Osteoblast (primary cell): ENCODE measurements around the gene HOXA10. TPM values are rescaled to one million over a fixed set of nuclear protein-coding genes. Genes with fewer than 3 reads are reported as not detected.

Source experiments
- DNase-seq: peaks from one replicate; pipeline ENCODE4 v3.0.0; 2011; ENCODE audit warnings: low spot score, mixed read lengths; ENCODE audit not compliant: insufficient read length; ENCODE audit errors: missing footprints
- H2AFZ ChIP-seq: 2 replicates; pipeline ENCODE4 v1.6.0; 2011; ENCODE audit warnings: mild to moderate bottlenecking, low read length
- H3K27ac ChIP-seq: 2 replicates; pipeline ENCODE4 v1.5.1; 2011; ENCODE audit warnings: mild to moderate bottlenecking, low read depth, low read length, moderate library complexity
- H3K27me3 ChIP-seq: 2 replicates; pipeline ENCODE4 v1.6.0; 2012; ENCODE audit warnings: mild to moderate bottlenecking, control low read depth, inconsistent platforms, low read length, moderate library complexity; ENCODE audit not compliant: insufficient read depth
- H3K36me3 ChIP-seq: 2 replicates; pipeline ENCODE4 v1.5.1; 2011; ENCODE audit warnings: mild to moderate bottlenecking, low read length, control low read depth, moderate library complexity; ENCODE audit not compliant: insufficient read depth
- H3K4me1 ChIP-seq: 2 replicates; pipeline ENCODE4 v1.5.1; 2011; ENCODE audit warnings: mild to moderate bottlenecking, low read length, control low read depth, moderate library complexity; ENCODE audit not compliant: insufficient read depth
- H3K4me2 ChIP-seq: 2 replicates; pipeline ENCODE4 v1.6.0; 2011; ENCODE audit warnings: mild to moderate bottlenecking, low read length; ENCODE audit not compliant: insufficient read depth
- H3K4me3 ChIP-seq: fragments of 200-600 bp; sonication (generic); 3 replicates; pipeline ENCODE4 v1.5.1; 2012; ENCODE audit warnings: mild to moderate bottlenecking, low read length, inconsistent platforms; ENCODE audit not compliant: insufficient read depth
- H3K79me2 ChIP-seq: 2 replicates; pipeline ENCODE4 v1.6.0; 2012; ENCODE audit warnings: mild to moderate bottlenecking, low read length, control low read depth, inconsistent platforms; ENCODE audit not compliant: insufficient read depth
- H3K9me3 ChIP-seq: 2 replicates; pipeline ENCODE4 v1.5.1; 2011; ENCODE audit warnings: low read depth, low read length, control low read depth
- H4K20me1 ChIP-seq: 2 replicates; pipeline ENCODE4 v1.6.0; 2012; ENCODE audit warnings: mild to moderate bottlenecking, low read length, control low read depth; ENCODE audit not compliant: insufficient read depth
- total RNA-seq: library from RNA; depleted of rRNA; stranded (reverse); fragments of >200 nt; gene quantifications from 2 replicates; pipeline ENCODE4 v1.2.3, GENCODE V29; 2012
- TF ChIP-seq, protein P1 (sequence below): IDR thresholded peaks from 2 replicates; pipeline ENCODE4 v1.5.1; 2011; ENCODE audit warnings: mild to moderate bottlenecking, low read depth, low read length, moderate library complexity; ENCODE audit errors: extremely low read depth

Gene HOXA10
- total RNA-seq, 1 donor, result 43.1 TPM

GRCh38 chr7:27217951-27218350 lies 43.8 kb upstream of the HOXA10 start:
- no peak overlapping the region for H3K4me3 ChIP-seq
- no peaks in the 10 kb centered on the region for H3K4me1 ChIP-seq
- no peak overlapping the region for H3K27ac ChIP-seq
- no peaks in the 10 kb centered on the region for H3K36me3 ChIP-seq
- H3K9me3 ChIP-seq, result no peaks in the 10 kb centered on the region
- peaks cover 2% of the 10 kb centered on the region for H3K27me3 ChIP-seq
- no peak overlapping the region for H2AFZ ChIP-seq
- no peaks in the 10 kb centered on the region for H3K79me2 ChIP-seq
- no peak for DNase-seq
- no peak overlapping the region for H3K4me2 ChIP-seq
- TF ChIP-seq, protein P1, sequence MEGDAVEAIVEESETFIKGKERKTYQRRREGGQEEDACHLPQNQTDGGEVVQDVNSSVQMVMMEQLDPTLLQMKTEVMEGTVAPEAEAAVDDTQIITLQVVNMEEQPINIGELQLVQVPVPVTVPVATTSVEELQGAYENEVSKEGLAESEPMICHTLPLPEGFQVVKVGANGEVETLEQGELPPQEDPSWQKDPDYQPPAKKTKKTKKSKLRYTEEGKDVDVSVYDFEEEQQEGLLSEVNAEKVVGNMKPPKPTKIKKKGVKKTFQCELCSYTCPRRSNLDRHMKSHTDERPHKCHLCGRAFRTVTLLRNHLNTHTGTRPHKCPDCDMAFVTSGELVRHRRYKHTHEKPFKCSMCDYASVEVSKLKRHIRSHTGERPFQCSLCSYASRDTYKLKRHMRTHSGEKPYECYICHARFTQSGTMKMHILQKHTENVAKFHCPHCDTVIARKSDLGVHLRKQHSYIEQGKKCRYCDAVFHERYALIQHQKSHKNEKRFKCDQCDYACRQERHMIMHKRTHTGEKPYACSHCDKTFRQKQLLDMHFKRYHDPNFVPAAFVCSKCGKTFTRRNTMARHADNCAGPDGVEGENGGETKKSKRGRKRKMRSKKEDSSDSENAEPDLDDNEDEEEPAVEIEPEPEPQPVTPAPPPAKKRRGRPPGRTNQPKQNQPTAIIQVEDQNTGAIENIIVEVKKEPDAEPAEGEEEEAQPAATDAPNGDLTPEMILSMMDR, result no peak
- H4K20me1 ChIP-seq, result no peaks in the 10 kb centered on the region

DNA sequence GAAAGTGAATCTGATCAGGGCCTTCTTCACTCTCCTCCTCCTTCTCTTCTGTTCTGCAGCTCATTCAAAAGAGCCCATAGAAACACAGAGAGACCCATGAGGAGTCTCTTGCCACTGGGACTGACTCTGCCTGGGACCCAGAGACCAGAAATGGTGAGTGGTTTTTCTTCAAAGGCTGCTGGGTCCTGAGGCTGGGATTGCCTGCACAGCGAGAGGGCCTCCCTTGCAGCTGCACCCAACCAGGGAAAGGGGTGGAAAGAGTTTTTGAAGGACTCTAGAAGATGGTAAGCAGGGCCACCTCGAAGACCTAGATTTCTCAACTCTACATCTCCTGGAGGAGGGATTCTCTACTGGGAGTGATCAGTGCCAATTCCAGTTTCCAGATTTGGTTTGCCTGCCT lies 41.2 kb upstream of the HOXA10 start:
- no peaks in the 10 kb centered on the region for H3K9me3 ChIP-seq
- no peak overlapping the region for H3K27ac ChIP-seq
- no peak overlapping the region for H2AFZ ChIP-seq
- H3K4me2 ChIP-seq, result no peak overlapping the region
- TF ChIP-seq, protein P1, result no peak
- H4K20me1 ChIP-seq, result no peaks in the 10 kb centered on the region
- no peaks in the 10 kb centered on the region for H3K27me3 ChIP-seq
- no peaks in the 10 kb centered on the region for H3K79me2 ChIP-seq
- no peaks in the 10 kb centered on the region for H3K36me3 ChIP-seq
- no peak overlapping the region for H3K4me3 ChIP-seq
- no peak for DNase-seq
- H3K4me1 ChIP-seq, result peaks cover 6% of the 10 kb centered on the region

GRCh38 chr7:27214239-27214950 lies 40.3 kb upstream of the HOXA10 start:
- no peaks in the 10 kb centered on the region for H3K27me3 ChIP-seq
- TF ChIP-seq, protein P1, result no peak
- no peaks in the 10 kb centered on the region for H3K79me2 ChIP-seq
- no peak overlapping the region for H3K4me3 ChIP-seq
- H3K27ac ChIP-seq, result no peak overlapping the region
- H3K9me3 ChIP-seq, result no peaks in the 10 kb centered on the region
- no peak overlapping the region for H2AFZ ChIP-seq
- peaks cover 6% of the 10 kb centered on the region for H3K4me1 ChIP-seq
- no peaks in the 10 kb centered on the region for H4K20me1 ChIP-seq
- no peak overlapping the region for H3K4me2 ChIP-seq
- DNase-seq, result peak; percentile 72
- H3K36me3 ChIP-seq, result no peaks in the 10 kb centered on the region

DNA sequence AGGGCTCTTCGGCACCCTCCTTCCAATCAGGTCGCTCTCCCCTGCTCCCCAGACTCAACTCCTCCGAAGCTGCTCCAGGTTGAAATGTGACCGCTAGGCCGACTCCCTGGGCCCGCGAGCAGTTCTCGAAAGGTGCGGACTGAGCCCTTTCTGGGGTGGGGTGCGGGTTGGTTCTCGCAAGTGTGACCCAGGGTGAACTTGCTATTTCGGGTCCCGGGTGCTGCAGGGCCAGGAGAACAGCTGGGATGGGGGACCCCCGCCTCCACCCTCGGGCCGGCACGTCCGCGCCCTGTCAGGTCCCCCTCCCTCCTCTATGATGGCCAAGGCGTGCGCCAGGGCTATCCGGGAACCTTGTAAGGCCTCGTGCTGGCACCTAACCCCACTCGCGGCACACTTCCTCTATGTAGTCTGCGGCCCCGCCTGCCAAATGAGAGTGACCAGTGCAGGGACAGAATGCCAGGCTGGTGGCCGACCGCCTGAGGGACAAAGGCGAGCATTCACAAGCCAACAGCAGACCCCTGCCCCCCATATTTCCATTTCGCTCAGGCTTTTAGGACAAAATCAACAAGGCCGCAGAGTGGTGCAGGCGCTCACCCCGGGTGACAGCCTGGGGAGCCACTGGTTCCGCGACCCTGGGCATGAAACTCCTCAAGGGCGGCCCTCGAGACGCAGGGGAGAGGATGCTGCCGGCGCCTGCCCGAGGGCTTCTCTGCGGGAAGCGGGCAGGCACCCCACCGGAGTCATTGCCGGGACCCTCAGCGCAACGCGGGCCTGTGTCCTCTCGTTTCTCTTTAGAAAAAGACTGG lies 39.5 kb upstream of the HOXA10 start:
- no peak overlapping the region for H3K4me3 ChIP-seq
- TF ChIP-seq, protein P1, result no peak
- H3K27ac ChIP-seq, result no peak overlapping the region
- H4K20me1 ChIP-seq, result no peaks in the 10 kb centered on the region
- H3K4me2 ChIP-seq, result no peak overlapping the region
- peaks cover 6% of the 10 kb centered on the region for H3K4me1 ChIP-seq
- H3K9me3 ChIP-seq, result no peaks in the 10 kb centered on the region
- no peaks in the 10 kb centered on the region for H3K36me3 ChIP-seq
- no peaks in the 10 kb centered on the region for H3K79me2 ChIP-seq
- no peak for DNase-seq
- H3K27me3 ChIP-seq, result no peaks in the 10 kb centered on the region
- no peak overlapping the region for H2AFZ ChIP-seq
